Thyroid gland (tissue), 4 donors: ENCODE results near the gene ECHS1. TPM values are rescaled to one million over a fixed set of nuclear protein-coding genes. Genes with fewer than 3 reads are reported as not detected.

ENCODE experiments used
- DNase-seq, 2 donors: peaks; one replicate each; pipeline ENCODE4 v3.0.0-alpha.2; 2019
- H3K27ac ChIP-seq, 3 donors: fragments of 200-600 bp; sonication (generic); 1 replicate in 2 of 3; 2 replicates in 1 of 3; pipeline ENCODE4 v1.5.1; 2016 to 2019; ENCODE audit warnings: mild to moderate bottlenecking in 1 of 3, moderate library complexity in 1 of 3
- H3K27me3 ChIP-seq: fragments of 200-600 bp; sonication (generic); one replicate; pipeline ENCODE4 v1.5.1; 2019
- H3K36me3 ChIP-seq, 2 donors: fragments of 200-600 bp; sonication (generic); one replicate each; pipeline ENCODE4 v1.5.1; 2016 to 2019
- H3K4me1 ChIP-seq, 2 donors: fragments of 200-600 bp; sonication (generic); one replicate each; pipeline ENCODE4 v1.5.1; 2017 to 2019
- H3K4me3 ChIP-seq, 3 donors: fragments of 200-600 bp; sonication (generic); replicated peaks in 1 of 3; 1 replicate in 2 of 3; 2 replicates in 1 of 3; pipeline ENCODE4 v1.5.1; 2016; ENCODE audit warnings: mild to moderate bottlenecking in 1 of 3
- H3K9me3 ChIP-seq: fragments of 200-600 bp; sonication (generic); one replicate; pipeline ENCODE4 v1.5.1; 2017
- POLR2A ChIP-seq, 2 donors: fragments of 450-650 bp; IDR thresholded peaks; one replicate each; pipeline ENCODE4 v1.6.1; 2017; ENCODE audit warnings: antibody characterized with exemption in 2 of 2, mild to moderate bottlenecking in 2 of 2, moderate library complexity in 1 of 2
- WGBS, 2 donors: methylation state at CpG; one replicate each; pipeline ENCODE4 v1.1.5; 2017; 5-methylcytosine and 5-hydroxymethylcytosine counted together
- intact Hi-C: fragments of 100-400 bp; cut with DNase I; formaldehyde crosslinking; loops from one replicate; pipeline ENCODE4 v1.15.1; 2023
- total RNA-seq, 4 donors: library from RNA; depleted of rRNA; stranded (reverse); fragments of >200 nt; gene quantifications; one replicate each; pipeline ENCODE4 v1.2.3, GENCODE V29; 2016
- TF ChIP-seq, protein P1 (sequence below), 6 experiments: fragments of 200-600 bp in 3 of 6; fragments of 450-650 bp in 3 of 6; sonication (generic) in 3 of 6; IDR thresholded peaks; one replicate each; pipeline ENCODE4 v1.5.1; 2016 to 2019; ENCODE audit warnings: antibody characterized with exemption in 6 of 6, mild to moderate bottlenecking in 2 of 6, inconsistent platforms in 1 of 6, moderate library complexity in 1 of 6

Gene ECHS1
- total RNA-seq, 4 donors from 2014 or later, result 73.9 to 135 (median 99.5) TPM

DNA sequence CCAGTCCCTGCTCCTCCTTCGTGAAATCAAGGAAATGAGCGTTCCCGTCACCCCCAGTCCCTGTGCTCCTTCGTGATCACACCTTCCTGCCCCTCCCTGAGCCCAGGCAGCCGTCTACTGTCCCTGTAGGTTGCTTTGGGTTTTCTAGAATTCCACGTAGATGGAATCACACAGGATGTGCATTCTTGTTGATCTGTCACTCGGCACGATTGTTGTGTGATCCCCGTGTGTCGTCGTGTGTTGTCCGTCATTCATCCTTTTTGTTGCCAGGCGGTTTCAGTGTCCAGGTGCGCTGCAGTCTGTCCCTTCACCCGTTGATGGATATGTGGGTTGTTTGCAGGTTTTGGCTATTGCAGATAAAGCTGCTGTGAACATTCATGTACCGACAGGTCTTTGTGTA, 30.2 kb upstream of the ECHS1 start:
- Histone ChIP-seq H3K4me3 (no peak overlapping the region), H3K27ac (no peak overlapping the region), H3K9me3 (no peaks in the 10 kb centered on the region), H3K36me3 (peaks cover 12 to 23% of the 10 kb centered on the region in 2 donors), H3K4me1 (no peaks in the 10 kb centered on the region), H3K27me3 (no peaks in the 10 kb centered on the region)
- 85 to 86% methylated on average over 16 of the region's 16 CpGs for WGBS, 2 donors
- DNase-seq, result no peak
- intact Hi-C loops, result no loop called here
- TF ChIP-seq, protein P1, sequence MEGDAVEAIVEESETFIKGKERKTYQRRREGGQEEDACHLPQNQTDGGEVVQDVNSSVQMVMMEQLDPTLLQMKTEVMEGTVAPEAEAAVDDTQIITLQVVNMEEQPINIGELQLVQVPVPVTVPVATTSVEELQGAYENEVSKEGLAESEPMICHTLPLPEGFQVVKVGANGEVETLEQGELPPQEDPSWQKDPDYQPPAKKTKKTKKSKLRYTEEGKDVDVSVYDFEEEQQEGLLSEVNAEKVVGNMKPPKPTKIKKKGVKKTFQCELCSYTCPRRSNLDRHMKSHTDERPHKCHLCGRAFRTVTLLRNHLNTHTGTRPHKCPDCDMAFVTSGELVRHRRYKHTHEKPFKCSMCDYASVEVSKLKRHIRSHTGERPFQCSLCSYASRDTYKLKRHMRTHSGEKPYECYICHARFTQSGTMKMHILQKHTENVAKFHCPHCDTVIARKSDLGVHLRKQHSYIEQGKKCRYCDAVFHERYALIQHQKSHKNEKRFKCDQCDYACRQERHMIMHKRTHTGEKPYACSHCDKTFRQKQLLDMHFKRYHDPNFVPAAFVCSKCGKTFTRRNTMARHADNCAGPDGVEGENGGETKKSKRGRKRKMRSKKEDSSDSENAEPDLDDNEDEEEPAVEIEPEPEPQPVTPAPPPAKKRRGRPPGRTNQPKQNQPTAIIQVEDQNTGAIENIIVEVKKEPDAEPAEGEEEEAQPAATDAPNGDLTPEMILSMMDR (IDR thresholded peaks at IDR 0.05), result no peak
- no peak for TF ChIP-seq POLR2A (IDR thresholded peaks at IDR 0.05)

DNA sequence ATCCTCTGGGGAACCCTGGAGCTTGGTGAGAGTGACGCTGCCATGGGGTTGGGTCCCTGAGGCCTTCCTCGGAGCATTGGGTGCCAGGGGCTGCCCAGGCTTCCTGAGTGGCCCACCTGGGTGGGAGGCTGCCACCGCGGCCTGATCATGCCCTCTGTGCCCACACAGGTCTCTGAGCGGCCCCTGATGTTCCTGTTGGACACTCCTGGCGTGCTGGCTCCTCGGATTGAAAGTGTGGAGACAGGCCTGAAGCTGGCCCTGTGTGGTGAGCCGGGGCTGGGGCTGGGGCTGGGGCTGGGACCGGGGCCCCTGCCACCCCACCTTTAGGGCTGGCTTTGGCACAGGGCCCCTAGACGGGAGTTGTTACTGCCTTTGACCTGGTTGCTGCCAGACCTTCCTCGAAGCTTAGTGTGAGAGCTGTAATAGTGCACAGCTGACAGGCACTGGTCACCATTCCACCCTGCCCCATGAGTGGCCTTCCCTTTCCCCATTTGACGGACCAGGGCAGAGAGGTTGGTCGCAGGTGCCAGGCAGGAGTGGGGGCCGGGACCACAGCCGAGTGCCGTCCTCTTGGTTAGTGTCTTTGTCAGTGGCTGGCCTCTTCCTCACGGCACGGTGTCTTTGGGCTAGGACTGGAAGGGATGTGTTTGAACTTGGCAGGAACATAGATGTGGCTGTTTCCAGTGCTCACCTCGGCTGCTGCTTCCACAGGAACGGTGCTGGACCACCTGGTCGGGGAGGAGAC, 29.0 kb upstream of the ECHS1 start:
- intact Hi-C loops, result no loop called here
- TF ChIP-seq, protein P1 (IDR thresholded peaks at IDR 0.05), result no peak
- TF ChIP-seq POLR2A (IDR thresholded peaks at IDR 0.05), result no peak
- H3K4me3 ChIP-seq, result no peak overlapping the region
- H3K9me3 ChIP-seq, result no peaks in the 10 kb centered on the region
- 95 to 99% methylated on average over 11 to 13 of the region's 21 CpGs for WGBS, 2 donors
- H3K27ac ChIP-seq, result no peak overlapping the region
- DNase-seq, result no peak
- H3K4me1 ChIP-seq, result no peaks in the 10 kb centered on the region
- H3K27me3 ChIP-seq, result no peaks in the 10 kb centered on the region
- peaks cover 12 to 26% of the 10 kb centered on the region in 2 donors for H3K36me3 ChIP-seq

DNA sequence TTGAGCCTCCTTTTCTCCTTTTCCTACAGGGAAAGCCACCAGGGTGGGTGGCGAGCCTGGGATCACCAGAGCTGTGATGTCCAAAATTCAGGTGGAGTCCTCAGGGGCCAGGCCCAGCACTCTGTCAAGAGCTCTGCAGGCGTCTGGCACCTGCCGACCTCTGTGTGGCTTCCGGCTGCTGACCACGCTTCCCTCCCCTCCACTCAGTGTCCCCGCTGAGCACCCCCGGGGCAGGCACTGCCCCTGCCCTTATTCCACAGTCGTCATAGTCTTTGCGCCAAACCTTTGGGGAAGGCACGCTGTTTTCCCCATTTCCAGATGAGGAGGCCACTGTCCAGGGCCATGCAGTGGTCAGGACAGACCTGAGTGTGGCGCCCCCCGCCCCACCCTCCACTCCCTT, 28.3 kb upstream of the ECHS1 start:
- H3K36me3 ChIP-seq, result peaks cover 12 to 26% of the 10 kb centered on the region in 2 donors
- H3K27me3 ChIP-seq, result no peaks in the 10 kb centered on the region
- H3K9me3 ChIP-seq, result no peaks in the 10 kb centered on the region
- TF ChIP-seq POLR2A (IDR thresholded peaks at IDR 0.05), result no peak
- TF ChIP-seq, protein P1 (IDR thresholded peaks at IDR 0.05), result no peak
- no peaks in the 10 kb centered on the region for H3K4me1 ChIP-seq
- no peak for DNase-seq
- H3K27ac ChIP-seq, result no peak overlapping the region
- intact Hi-C loops, result no loop called here
- H3K4me3 ChIP-seq, result no peak overlapping the region
- 94 to 97% methylated on average over 10 to 12 of the region's 12 CpGs for WGBS, 2 donors

DNA sequence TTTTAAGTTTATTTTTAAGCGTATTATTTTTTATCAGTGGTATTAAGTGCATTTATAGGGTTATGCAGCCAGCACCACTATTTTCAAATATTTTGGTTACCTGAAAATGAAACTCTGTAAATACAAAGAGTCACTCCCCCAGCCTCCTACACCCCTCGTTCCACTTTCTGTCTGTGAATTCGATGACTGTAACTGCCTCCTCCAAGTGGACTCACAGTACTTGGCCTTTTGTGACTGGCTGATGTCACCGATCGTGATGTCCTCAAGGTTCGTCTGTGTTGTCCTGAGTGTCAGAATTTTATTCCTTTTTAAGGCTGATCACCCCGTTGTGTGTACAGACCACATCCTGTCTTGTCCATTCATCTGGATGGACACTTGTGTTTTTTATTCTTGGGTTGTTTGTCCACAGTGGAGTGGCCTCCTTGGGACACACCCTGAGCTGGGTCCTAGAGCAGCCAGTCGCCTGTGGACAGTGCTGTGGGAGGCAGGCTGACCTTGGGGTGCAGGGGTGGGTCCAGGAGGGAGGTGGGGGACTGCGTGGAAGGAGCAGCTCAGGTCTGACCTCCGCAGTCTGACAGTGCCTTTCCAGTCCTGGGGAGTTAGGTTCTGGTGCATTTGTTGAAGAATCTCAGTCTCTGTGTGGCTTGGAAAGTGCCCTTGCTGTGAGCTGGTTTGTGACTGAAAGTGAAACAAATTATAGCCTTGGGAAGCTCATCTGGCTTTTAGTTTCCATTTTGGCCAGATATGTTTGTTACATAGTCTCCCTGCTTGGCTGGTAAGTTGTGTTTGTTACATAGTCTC, 27.7 kb upstream of the ECHS1 start:
- Histone ChIP-seq H3K27me3 (no peaks in the 10 kb centered on the region), H3K27ac (no peak overlapping the region), H3K4me1 (no peaks in the 10 kb centered on the region), H3K4me3 (no peak overlapping the region), H3K36me3 (peaks cover 12 to 26% of the 10 kb centered on the region in 2 donors), H3K9me3 (no peaks in the 10 kb centered on the region)
- no peak for DNase-seq
- 87 to 88% methylated on average over 10 of the region's 10 CpGs for WGBS, 2 donors
- no peak for TF ChIP-seq POLR2A (IDR thresholded peaks at IDR 0.05)
- TF ChIP-seq, protein P1 (IDR thresholded peaks at IDR 0.05), result no peak
- intact Hi-C loops, result no loop called here

DNA sequence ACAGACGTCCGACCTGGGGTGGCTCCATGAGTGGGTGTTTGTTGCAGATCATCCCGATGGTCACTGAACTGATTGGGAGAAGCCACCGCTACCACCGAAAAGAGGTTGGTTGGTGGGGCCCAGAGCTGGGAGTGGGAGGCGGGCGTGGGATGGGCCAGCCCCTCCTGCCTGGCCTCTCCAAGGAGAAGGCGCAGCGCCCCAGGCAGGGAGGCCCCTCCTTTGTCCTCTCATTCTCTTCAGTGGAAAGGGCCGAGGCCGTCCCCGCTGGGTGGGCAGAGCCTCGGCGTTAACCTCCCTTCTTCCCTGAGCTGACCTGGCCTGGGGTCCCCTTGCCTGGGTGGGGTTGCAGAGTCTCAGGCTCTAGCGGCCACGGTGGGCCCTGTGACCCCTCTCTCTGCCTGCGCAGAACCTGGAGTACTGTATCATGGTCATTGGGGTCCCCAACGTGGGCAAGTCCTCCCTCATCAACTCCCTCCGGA, 26.0 kb upstream of the ECHS1 start:
- intact Hi-C loops, result no loop called here
- TF ChIP-seq POLR2A (IDR thresholded peaks at IDR 0.05), result no peak
- TF ChIP-seq, protein P1 (IDR thresholded peaks at IDR 0.05), result no peak
- H3K36me3 ChIP-seq, result peaks cover 12 to 26% of the 10 kb centered on the region in 2 donors
- H3K27ac ChIP-seq, result no peak overlapping the region
- no peaks in the 10 kb centered on the region for H3K9me3 ChIP-seq
- H3K27me3 ChIP-seq, result no peaks in the 10 kb centered on the region
- 94 to 96% methylated on average over 15 to 17 of the region's 19 CpGs for WGBS, 2 donors
- peaks cover 9 to 10% of the 10 kb centered on the region in 2 donors for H3K4me1 ChIP-seq
- no peak for DNase-seq
- no peak overlapping the region for H3K4me3 ChIP-seq
